HL-60 (cell line): ENCODE results near the gene RNF223.

Experiments
- CTCF ChIP-seq: IDR thresholded peaks from one replicate; pipeline ENCODE4 v1.5.1; 2011; ENCODE audit warnings: low read length, control low read depth, inconsistent platforms; ENCODE audit not compliant: insufficient read depth
- GABPA ChIP-seq: IDR thresholded peaks from 2 replicates; pipeline ENCODE4 v1.6.1; 2012; ENCODE audit warnings: low read depth
- POLR2AphosphoS5 ChIP-seq: IDR thresholded peaks from 2 replicates; pipeline ENCODE4 v1.6.1; 2012; ENCODE audit warnings: low read depth
- TF ChIP-seq, protein P1 (sequence below): IDR thresholded peaks from 2 replicates; pipeline ENCODE4 v1.6.1; 2012; ENCODE audit warnings: low read depth; ENCODE audit not compliant: insufficient replicate concordance

GRCh38 chr1:1115136-1115785 is 41.2 kb upstream of the RNF223 start:
- TF ChIP-seq CTCF (no peak), POLR2AphosphoS5 (no peak), GABPA (no peak)
- TF ChIP-seq, protein P1, sequence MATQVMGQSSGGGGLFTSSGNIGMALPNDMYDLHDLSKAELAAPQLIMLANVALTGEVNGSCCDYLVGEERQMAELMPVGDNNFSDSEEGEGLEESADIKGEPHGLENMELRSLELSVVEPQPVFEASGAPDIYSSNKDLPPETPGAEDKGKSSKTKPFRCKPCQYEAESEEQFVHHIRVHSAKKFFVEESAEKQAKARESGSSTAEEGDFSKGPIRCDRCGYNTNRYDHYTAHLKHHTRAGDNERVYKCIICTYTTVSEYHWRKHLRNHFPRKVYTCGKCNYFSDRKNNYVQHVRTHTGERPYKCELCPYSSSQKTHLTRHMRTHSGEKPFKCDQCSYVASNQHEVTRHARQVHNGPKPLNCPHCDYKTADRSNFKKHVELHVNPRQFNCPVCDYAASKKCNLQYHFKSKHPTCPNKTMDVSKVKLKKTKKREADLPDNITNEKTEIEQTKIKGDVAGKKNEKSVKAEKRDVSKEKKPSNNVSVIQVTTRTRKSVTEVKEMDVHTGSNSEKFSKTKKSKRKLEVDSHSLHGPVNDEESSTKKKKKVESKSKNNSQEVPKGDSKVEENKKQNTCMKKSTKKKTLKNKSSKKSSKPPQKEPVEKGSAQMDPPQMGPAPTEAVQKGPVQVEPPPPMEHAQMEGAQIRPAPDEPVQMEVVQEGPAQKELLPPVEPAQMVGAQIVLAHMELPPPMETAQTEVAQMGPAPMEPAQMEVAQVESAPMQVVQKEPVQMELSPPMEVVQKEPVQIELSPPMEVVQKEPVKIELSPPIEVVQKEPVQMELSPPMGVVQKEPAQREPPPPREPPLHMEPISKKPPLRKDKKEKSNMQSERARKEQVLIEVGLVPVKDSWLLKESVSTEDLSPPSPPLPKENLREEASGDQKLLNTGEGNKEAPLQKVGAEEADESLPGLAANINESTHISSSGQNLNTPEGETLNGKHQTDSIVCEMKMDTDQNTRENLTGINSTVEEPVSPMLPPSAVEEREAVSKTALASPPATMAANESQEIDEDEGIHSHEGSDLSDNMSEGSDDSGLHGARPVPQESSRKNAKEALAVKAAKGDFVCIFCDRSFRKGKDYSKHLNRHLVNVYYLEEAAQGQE: no peak
